Thoracic aorta (tissue), 2 donors: Measurements from ENCODE around the gene BICD1. TPM values are rescaled to one million over a fixed set of nuclear protein-coding genes. Genes with fewer than 3 reads are reported as not detected.

Experiments used
- ATAC-seq: fragments of 150-250 bp; one replicate; pipeline ENCODE4 v1.8.0; 2017; ENCODE audit warnings: low read depth; ENCODE audit not compliant: insufficient number of reproducible peaks, low FRiP score
- DNase-seq: peaks from one replicate; pipeline ENCODE4 v3.0.0-alpha.2; 2020; ENCODE audit warnings: low spot score
- H3K27ac ChIP-seq, 2 donors: fragments of 200-600 bp; sonication (generic); 1 replicate in 1 of 2; 2 replicates in 1 of 2; pipeline ENCODE4 v1.5.1; 2016; ENCODE audit warnings: mild to moderate bottlenecking in 2 of 2, moderate library complexity in 2 of 2
- H3K27me3 ChIP-seq: fragments of 200-600 bp; sonication (generic); replicated peaks from 2 replicates; pipeline ENCODE4 v1.6.0; 2016; ENCODE audit warnings: mild to moderate bottlenecking; ENCODE audit not compliant: insufficient read depth
- H3K36me3 ChIP-seq: fragments of 200-600 bp; sonication (generic); one replicate; pipeline ENCODE4 v1.5.1; 2016
- H3K4me1 ChIP-seq, 2 donors: fragments of 200-600 bp; sonication (generic); 1 replicate in 1 of 2; 2 replicates in 1 of 2; pipeline versions ENCODE4 v1.5.1 to v1.6.0; 2016; ENCODE audit warnings: low read depth in 2 of 2, mild to moderate bottlenecking in 1 of 2; ENCODE audit not compliant: control insufficient read depth in 1 of 2
- H3K4me3 ChIP-seq: fragments of 200-600 bp; sonication (generic); 2 replicates; pipeline ENCODE4 v1.5.1; 2016; ENCODE audit warnings: mild to moderate bottlenecking
- H3K9me3 ChIP-seq: fragments of 200-600 bp; sonication (generic); 2 replicates; pipeline ENCODE4 v1.5.1; 2016
- CTCF ChIP-seq: fragments of 200-600 bp; sonication (generic); IDR thresholded peaks from one replicate; pipeline ENCODE4 v1.5.1; 2019; ENCODE audit warnings: antibody characterized with exemption
- total RNA-seq, 2 donors: library from RNA; depleted of rRNA; stranded (reverse); fragments of >200 nt; gene quantifications; one replicate each; pipeline versions ENCODE4 v1.1.0 to v1.2.3, GENCODE V29; 2016

The BICD1 gene
- total RNA-seq, 2 donors from 2014 or later, result 18.7 to 44.7 TPM

- no peak for TF ChIP-seq CTCF
- ATAC-seq (no peak), DNase-seq (no peak)
- H3K4me1 ChIP-seq, result no peaks in the 10 kb centered on the region
- no peaks in the 10 kb centered on the region for H3K36me3 ChIP-seq
- no peak overlapping the region for H3K4me3 ChIP-seq
- no peaks in the 10 kb centered on the region for H3K9me3 ChIP-seq
- no peaks in the 10 kb centered on the region for H3K27me3 ChIP-seq
- no peak overlapping the region for H3K27ac ChIP-seq
Measured at GRCh38 chr12:32074432-32074831, 32.2 kb upstream of the BICD1 start.

GRCh38 chr12:32076941-32077340, 29.7 kb upstream of the BICD1 start:
- ATAC-seq (no peak), DNase-seq (no peak)
- H3K27ac ChIP-seq, result no peak overlapping the region
- H3K27me3 ChIP-seq, result no peaks in the 10 kb centered on the region
- no peaks in the 10 kb centered on the region for H3K36me3 ChIP-seq
- no peak for TF ChIP-seq CTCF
- H3K9me3 ChIP-seq, result no peaks in the 10 kb centered on the region
- no peak overlapping the region for H3K4me3 ChIP-seq
- H3K4me1 ChIP-seq, result no peaks in the 10 kb centered on the region

- Histone ChIP-seq H3K36me3 (no peaks in the 10 kb centered on the region), H3K27ac (no peak overlapping the region), H3K9me3 (no peaks in the 10 kb centered on the region), H3K4me1 (no peaks in the 10 kb centered on the region), H3K4me3 (no peak overlapping the region), H3K27me3 (no peaks in the 10 kb centered on the region)
- ATAC-seq (no peak), DNase-seq (no peak)
- TF ChIP-seq CTCF, result no peak
Measured at GRCh38 chr12:32080435-32080834, 26.2 kb upstream of the BICD1 start.

- no peak overlapping the region for H3K27ac ChIP-seq
- no peak overlapping the region for H3K4me3 ChIP-seq
- ATAC-seq (no peak), DNase-seq (no peak)
- no peaks in the 10 kb centered on the region for H3K4me1 ChIP-seq
- no peaks in the 10 kb centered on the region for H3K9me3 ChIP-seq
- TF ChIP-seq CTCF, result no peak
- no peaks in the 10 kb centered on the region for H3K27me3 ChIP-seq
- no peaks in the 10 kb centered on the region for H3K36me3 ChIP-seq
Measured at GRCh38 chr12:32083489-32083888, 23.2 kb upstream of the BICD1 start.

GRCh38 chr12:32084017-32084688, 22.5 kb upstream of the BICD1 start:
- no peak for TF ChIP-seq CTCF
- DNase-seq (no peak), ATAC-seq (no peak)
- Histone ChIP-seq H3K9me3 (no peaks in the 10 kb centered on the region), H3K36me3 (no peaks in the 10 kb centered on the region), H3K27me3 (no peaks in the 10 kb centered on the region), H3K4me1 (no peaks in the 10 kb centered on the region), H3K27ac (no peak overlapping the region), H3K4me3 (no peak overlapping the region)
